ENCODE data around the gene SOX6. TPM values are rescaled to one million over a fixed set of nuclear protein-coding genes. Genes with fewer than 3 reads are reported as not detected.
"Not testable (repeated sequence)": the region's sequence is repeated elsewhere in the genome, so short reads cannot be mapped to it uniquely, and the experiment has no call there.

The SOX6 gene
- 0.45 TPM for polyA plus RNA-seq (2013, experiment 1 of 2)
- polyA plus RNA-seq (2013, experiment 2 of 2) = 0.76 TPM

DNA sequence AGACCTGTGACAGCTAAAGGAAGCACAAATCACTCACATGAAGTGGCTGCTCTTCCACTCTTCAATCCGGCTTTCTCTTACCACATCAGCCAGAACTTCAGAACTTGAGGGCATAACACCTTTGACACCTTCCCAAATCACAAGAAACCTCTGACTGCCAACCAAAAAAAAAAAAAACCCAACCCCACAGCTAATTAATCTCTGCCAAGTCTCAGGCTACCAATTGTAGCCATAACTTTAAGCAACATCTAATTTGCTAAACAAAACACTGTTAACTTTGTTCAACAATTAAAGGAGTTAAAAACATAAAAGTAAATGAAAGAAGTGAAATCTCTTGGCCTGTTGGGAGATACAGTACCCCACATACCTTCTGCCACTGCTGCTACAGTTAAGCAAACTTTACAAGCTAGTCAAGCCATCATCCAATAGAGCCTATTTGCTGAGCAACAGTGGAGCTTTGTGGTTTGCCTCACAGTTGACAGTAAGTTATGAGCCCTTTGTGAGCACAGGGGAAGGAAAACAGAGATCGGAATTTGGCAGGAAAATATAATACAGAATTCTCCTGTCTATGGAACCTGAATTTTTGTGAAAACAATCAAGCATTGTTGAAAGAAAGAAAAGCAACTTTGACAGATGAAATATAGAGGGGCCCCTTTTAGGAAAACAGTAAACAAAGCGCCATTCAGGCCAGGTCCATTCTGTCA is at the start of gene SOX6:
Gene SOX6, minus strand, starts transcription at position 490 of the 704 bp plus-strand sequence. CDS start 15,298 bp downstream, outside the sequence.
- no peak within 1 kb of the TSS for H3K4me3 ChIP-seq (ENCODE audit: low read length)
- H3K27me3 ChIP-seq (ENCODE audit: insufficient read depth, low read length) = no peaks in the 10 kb centered on the region
- no peaks in the 10 kb centered on the region for H3K9me3 ChIP-seq (ENCODE audit: insufficient read depth, low read depth, low read length)
- WGBS = 84% methylated on average over 3 of the region's 3 CpGs
- peaks cover 13% of the 10 kb centered on the region; the same call in 1 of the 2 replicates for H3K4me1 ChIP-seq (ENCODE audit: insufficient read depth, low read length)
- H3K9ac ChIP-seq (ENCODE audit: low read depth, low read length) = no peak within 1 kb of the TSS
- H3K36me3 ChIP-seq (ENCODE audit: insufficient read depth, low read length) = no peaks in the 10 kb centered on the region
- no peak within 1 kb of the TSS for H3K27ac ChIP-seq (ENCODE audit: low read depth, low read length)

DNA sequence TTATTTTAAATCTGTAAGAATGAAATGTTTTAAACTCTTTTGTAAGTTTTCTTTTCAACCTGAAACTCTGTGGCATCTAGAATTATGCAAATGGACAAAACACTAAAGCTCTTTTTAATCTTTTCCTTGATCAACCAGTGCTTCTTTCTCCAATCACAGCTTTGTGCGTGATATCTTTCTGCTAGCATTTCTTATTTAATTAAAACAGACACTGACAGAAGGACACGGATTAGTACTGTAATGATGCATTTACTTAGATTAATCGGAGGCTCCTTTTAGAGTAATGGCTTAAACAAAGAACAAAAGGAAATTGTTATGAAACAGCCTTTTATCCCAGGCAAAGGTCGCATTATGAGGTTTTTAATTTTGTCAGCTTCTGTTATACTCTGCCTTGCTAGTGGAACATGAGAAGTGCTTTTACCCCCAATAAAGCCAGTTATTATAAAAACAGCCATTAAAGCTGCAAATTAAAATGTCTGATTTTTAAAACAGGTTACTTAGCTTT is 48.5 kb upstream of the SOX6 start:
- H3K4me1 ChIP-seq (ENCODE audit: insufficient read depth, low read length) = peaks cover 40% of the 10 kb centered on the region; the same call in 1 of the 2 replicates
- peaks cover 100% of the 10 kb centered on the region for H3K27me3 ChIP-seq (ENCODE audit: insufficient read depth, low read length)
- H3K27ac ChIP-seq (ENCODE audit: low read depth, low read length) = no peak overlapping the region

DNA sequence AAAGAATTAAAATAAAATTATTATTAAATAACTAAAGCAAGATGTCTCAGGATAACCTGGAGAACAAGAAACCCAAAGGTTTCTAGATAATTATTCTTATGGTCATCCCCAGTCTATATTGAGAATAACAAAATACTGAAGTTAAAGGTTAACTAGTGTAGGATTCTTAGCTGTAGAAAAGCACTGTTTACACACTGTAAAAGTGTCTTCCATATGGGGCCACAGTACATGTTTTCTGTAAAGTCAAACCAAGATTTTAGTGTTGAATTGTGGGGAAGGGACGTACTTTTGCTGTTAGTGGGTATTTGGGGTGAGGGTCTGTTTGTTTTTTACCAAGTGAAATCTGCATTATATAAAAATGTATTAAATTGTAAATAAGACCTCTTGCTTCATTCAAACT is 47.5 kb upstream of the SOX6 start:
- H3K9me3 ChIP-seq (ENCODE audit: insufficient read depth, low read depth, low read length) = no peaks in the 10 kb centered on the region
- no peak overlapping the region for H3K27ac ChIP-seq (ENCODE audit: low read depth, low read length)
- H3K9ac ChIP-seq (ENCODE audit: low read depth, low read length) = no peak overlapping the region
- H3K36me3 ChIP-seq (ENCODE audit: insufficient read depth, low read length) = no peaks in the 10 kb centered on the region
- H3K27me3 ChIP-seq (ENCODE audit: insufficient read depth, low read length) = peaks cover 100% of the 10 kb centered on the region
- no peak overlapping the region for H3K4me3 ChIP-seq (ENCODE audit: low read length)
- WGBS = 43% methylated on average over 1 of the region's 1 CpG
- peaks cover 40% of the 10 kb centered on the region; the same call in 1 of the 2 replicates for H3K4me1 ChIP-seq (ENCODE audit: insufficient read depth, low read length)

More for the DNA sequence above, 48.5 kb upstream of the SOX6 start:
- no peak overlapping the region for H3K9ac ChIP-seq (ENCODE audit: low read depth, low read length)
- H3K36me3 ChIP-seq (ENCODE audit: insufficient read depth, low read length) = no peaks in the 10 kb centered on the region
- no peaks in the 10 kb centered on the region for H3K9me3 ChIP-seq (ENCODE audit: insufficient read depth, low read depth, low read length)
- no peak overlapping the region for H3K4me3 ChIP-seq (ENCODE audit: low read length)
- WGBS = 69% methylated on average over 4 of the region's 4 CpGs

DNA sequence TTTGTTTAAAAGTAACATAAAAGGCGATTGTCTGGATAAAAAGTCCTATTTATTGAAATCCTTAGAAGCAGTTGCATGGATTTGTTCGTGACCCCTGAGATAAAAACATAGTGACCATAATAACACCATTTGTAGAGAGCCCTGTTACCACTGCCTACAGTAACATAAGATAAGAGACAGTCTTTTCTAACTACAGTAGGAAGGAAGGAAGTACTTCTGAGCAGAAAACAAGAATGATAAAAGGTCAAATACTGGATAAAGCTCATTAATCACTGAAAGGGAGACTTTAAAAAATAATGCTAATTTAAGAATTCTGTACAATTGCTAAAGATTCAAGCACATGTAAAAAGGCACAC is 47.1 kb upstream of the SOX6 start:
- H3K27me3 ChIP-seq (ENCODE audit: insufficient read depth, low read length) = peaks cover 100% of the 10 kb centered on the region

DNA sequence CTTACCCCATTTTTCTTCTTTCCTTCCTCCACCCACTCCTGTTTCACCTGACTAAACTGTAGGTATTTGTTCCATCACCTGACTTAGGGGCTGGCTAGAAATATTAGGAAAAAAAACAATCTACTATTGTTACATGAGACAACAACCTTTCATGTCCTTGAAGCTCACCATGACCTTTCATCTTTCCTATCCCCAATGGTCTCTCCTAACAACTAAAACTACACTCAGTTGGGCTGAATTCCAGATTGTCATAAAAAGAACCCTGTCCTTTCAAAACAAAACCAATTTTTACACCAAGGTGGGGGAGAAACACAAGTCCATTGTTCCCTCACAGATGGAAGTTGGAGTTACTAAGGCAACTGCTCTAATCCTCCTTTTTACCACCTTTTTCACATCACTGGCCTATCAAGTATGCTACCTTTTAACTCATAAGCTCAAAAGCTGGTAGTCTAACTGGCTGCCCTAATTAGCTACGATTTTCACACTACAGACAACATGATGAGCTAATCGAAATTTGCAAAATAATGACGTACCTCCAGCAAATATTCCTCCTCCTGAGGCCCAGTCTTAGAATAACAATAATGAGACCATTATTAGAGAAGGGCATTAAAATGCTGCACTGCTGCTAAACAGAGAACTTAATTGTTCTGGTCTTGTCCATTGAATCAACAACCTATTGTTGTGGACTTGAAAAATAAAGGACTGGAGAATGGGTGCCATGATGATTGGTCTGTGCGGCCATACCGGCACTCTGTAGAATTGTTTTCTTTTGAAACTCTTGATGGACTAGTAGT is 46.5 kb upstream of the SOX6 start:
- peak overlapping the region; percentile 3; the same call in 1 of the 2 replicates for H3K27ac ChIP-seq (ENCODE audit: low read depth, low read length)
- peaks cover 40% of the 10 kb centered on the region; the same call in 1 of the 2 replicates for H3K4me1 ChIP-seq (ENCODE audit: insufficient read depth, low read length)
- H3K4me3 ChIP-seq (ENCODE audit: low read length) = no peak overlapping the region
- no peak overlapping the region for H3K9ac ChIP-seq (ENCODE audit: low read depth, low read length)
- 6% methylated on average over 5 of the region's 5 CpGs for WGBS
- no peaks in the 10 kb centered on the region for H3K36me3 ChIP-seq (ENCODE audit: insufficient read depth, low read length)
- H3K27me3 ChIP-seq (ENCODE audit: insufficient read depth, low read length) = peaks cover 100% of the 10 kb centered on the region
- H3K9me3 ChIP-seq (ENCODE audit: insufficient read depth, low read depth, low read length) = no peaks in the 10 kb centered on the region

More for the DNA sequence above, 47.1 kb upstream of the SOX6 start:
- no peaks in the 10 kb centered on the region for H3K9me3 ChIP-seq (ENCODE audit: insufficient read depth, low read depth, low read length)
- H3K36me3 ChIP-seq (ENCODE audit: insufficient read depth, low read length) = no peaks in the 10 kb centered on the region
- WGBS = 26% methylated on average over 2 of the region's 2 CpGs
- H3K4me1 ChIP-seq (ENCODE audit: insufficient read depth, low read length) = peaks cover 40% of the 10 kb centered on the region; the same call in 1 of the 2 replicates
- peak overlapping the region; percentile 3; the same call in 1 of the 2 replicates for H3K27ac ChIP-seq (ENCODE audit: low read depth, low read length)
- H3K4me3 ChIP-seq (ENCODE audit: low read length) = no peak overlapping the region
- H3K9ac ChIP-seq (ENCODE audit: low read depth, low read length) = no peak overlapping the region

DNA sequence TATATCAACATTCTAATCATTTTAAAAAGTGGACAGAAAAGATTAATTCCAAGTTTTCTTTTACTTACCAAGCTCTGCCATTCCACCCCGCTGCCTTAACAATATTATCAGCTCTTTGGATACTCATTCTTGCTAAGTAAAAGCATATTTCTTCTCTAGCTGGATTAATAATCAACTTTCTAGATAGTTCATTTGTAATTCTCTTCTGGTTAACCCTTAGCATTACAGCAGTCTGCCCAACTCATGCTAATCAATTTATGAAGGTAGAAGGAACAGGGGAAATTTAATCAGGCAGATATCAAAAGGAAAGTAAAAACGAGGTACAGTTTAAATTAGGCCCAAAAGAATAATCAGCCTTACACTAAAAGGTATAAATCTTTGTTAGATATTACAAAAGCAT is 41.0 kb upstream of the SOX6 start:
- Histone ChIP-seq H3K27me3 (ENCODE audit: insufficient read depth, low read length) (peaks cover 100% of the 10 kb centered on the region), H3K36me3 (ENCODE audit: insufficient read depth, low read length) (no peaks in the 10 kb centered on the region), H3K27ac (ENCODE audit: low read depth, low read length) (no peak overlapping the region), H3K4me1 (ENCODE audit: insufficient read depth, low read length) (peaks cover 2% of the 10 kb centered on the region; the same call in 1 of the 2 replicates), H3K9me3 (ENCODE audit: insufficient read depth, low read depth, low read length) (no peaks in the 10 kb centered on the region), H3K9ac (ENCODE audit: low read depth, low read length) (no peak overlapping the region), H3K4me3 (ENCODE audit: low read length) (no peak overlapping the region)
- 71% methylated on average over 2 of the region's 2 CpGs for WGBS

DNA sequence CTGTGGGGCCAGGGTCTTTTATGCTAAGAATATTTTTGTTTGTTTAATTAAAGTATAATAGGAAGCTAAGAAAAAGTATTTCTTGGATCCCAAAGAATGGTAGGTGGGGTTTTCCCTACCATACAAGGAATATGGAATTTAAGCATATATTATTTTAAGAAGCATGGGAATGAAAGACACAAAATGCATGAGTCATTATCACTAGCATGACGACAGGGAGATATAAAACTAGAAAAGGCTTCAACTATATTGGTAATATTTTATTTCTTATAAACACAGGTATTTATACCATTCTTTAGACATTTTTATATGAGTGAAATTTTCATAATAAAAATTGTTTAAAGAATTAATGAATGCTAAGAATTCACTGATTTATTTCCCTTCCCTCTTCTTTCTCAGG is 39.3 kb upstream of the SOX6 start:
- H3K27me3 ChIP-seq (ENCODE audit: insufficient read depth, low read length) = peaks cover 85% of the 10 kb centered on the region
- no peaks in the 10 kb centered on the region for H3K36me3 ChIP-seq (ENCODE audit: insufficient read depth, low read length)
- no peaks in the 10 kb centered on the region for H3K9me3 ChIP-seq (ENCODE audit: insufficient read depth, low read depth, low read length)
- no peaks in the 10 kb centered on the region for H3K4me1 ChIP-seq (ENCODE audit: insufficient read depth, low read length)
- no peak overlapping the region for H3K27ac ChIP-seq (ENCODE audit: low read depth, low read length)
- no CpG with 5 or more reads among the region's 1 CpG for WGBS
- H3K9ac ChIP-seq (ENCODE audit: low read depth, low read length) = no peak overlapping the region
- H3K4me3 ChIP-seq (ENCODE audit: low read length) = no peak overlapping the region

DNA sequence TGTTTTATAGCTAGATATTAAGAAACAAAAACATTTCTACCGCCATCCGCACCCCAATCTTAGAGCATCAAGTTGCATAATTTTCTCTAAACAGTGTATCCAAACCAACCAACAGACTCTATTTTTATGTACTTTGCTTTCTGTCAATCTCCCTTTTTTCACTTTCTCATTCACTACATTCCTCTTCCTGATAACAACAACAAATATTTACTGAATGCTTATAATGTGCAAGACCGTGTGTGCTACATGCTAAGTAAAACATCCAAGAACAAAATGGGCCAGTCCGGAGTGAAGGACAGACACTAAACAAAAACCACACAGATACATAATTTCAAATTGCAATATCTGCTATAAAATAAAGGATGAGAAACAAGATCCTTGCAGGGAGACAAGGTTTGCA is 38.6 kb upstream of the SOX6 start:
- peaks cover 82% of the 10 kb centered on the region for H3K27me3 ChIP-seq (ENCODE audit: insufficient read depth, low read length)
- no peaks in the 10 kb centered on the region for H3K4me1 ChIP-seq (ENCODE audit: insufficient read depth, low read length)
- no peaks in the 10 kb centered on the region for H3K36me3 ChIP-seq (ENCODE audit: insufficient read depth, low read length)
- H3K9ac ChIP-seq (ENCODE audit: low read depth, low read length) = no peak overlapping the region
- H3K4me3 ChIP-seq (ENCODE audit: low read length) = no peak overlapping the region
- no peak overlapping the region for H3K27ac ChIP-seq (ENCODE audit: low read depth, low read length)
- 90% methylated on average over 4 of the region's 4 CpGs for WGBS
- H3K9me3 ChIP-seq (ENCODE audit: insufficient read depth, low read depth, low read length) = no peaks in the 10 kb centered on the region

DNA sequence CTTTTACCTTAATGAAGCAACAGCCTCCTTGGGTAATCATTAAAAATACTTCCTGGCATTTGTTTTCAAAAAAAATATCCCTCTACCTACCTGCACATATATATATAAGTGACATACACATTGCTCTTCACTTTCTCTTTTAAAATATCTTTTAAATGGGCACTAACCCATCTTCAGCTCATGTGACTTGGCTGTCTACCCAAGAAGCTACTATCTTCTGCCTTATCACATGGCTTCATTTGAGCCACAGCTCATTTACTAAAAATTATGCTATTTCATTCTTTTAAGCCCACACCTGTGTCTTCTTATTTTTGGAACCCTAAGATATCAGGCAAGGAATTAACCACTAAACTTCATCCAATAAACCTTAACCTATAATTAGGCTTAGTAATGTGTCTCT is 37.0 kb upstream of the SOX6 start:
- Histone ChIP-seq H3K9ac (ENCODE audit: low read depth, low read length) (no peak overlapping the region), H3K9me3 (ENCODE audit: insufficient read depth, low read depth, low read length) (no peaks in the 10 kb centered on the region), H3K36me3 (ENCODE audit: insufficient read depth, low read length) (no peaks in the 10 kb centered on the region), H3K27me3 (ENCODE audit: insufficient read depth, low read length) (peaks cover 67% of the 10 kb centered on the region), H3K4me3 (ENCODE audit: low read length) (no peak overlapping the region), H3K4me1 (ENCODE audit: insufficient read depth, low read length) (no peaks in the 10 kb centered on the region), H3K27ac (ENCODE audit: low read depth, low read length) (no peak overlapping the region)

DNA sequence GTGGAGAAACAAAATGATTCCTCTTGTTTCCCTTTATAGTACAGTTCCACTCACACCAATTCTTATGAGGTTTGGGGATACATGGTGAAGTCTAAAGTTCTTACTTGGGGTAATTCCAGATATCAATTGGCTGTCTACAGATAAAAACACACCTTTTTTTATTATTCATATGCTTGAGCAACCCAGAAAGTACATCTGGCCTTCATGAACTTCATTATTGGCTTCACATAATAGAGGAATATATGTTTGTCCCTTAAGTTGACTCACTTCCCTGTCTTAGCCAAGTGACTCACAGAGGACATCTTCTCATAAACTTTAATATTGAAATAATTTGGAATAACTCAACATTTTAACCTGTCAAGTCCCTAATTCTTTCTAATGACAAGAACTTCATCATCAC is 36.3 kb upstream of the SOX6 start:
- Histone ChIP-seq H3K4me1 (ENCODE audit: insufficient read depth, low read length) (no peaks in the 10 kb centered on the region), H3K27ac (ENCODE audit: low read depth, low read length) (no peak overlapping the region), H3K4me3 (ENCODE audit: low read length) (no peak overlapping the region), H3K36me3 (ENCODE audit: insufficient read depth, low read length) (no peaks in the 10 kb centered on the region), H3K27me3 (ENCODE audit: insufficient read depth, low read length) (peaks cover 60% of the 10 kb centered on the region), H3K9ac (ENCODE audit: low read depth, low read length) (no peak overlapping the region), H3K9me3 (ENCODE audit: insufficient read depth, low read depth, low read length) (no peaks in the 10 kb centered on the region)

DNA sequence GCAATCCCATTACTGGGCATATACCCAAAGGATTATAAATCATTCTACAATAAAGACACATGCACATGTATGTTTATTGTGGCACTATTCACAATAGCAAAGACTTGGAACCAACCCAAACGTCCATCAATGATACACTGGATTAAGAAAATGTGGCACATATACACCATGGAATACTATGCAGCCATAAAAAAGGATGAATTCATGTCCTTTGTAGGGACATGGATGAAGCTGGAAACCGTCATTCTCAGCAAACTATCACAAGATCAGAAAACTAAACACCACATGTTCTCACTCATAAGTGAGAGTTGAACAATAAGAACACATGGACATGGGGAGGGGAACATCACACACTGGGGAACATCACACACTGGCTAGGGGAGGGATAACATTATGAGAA is 34.5 kb upstream of the SOX6 start:
- no CpG with 5 or more reads among the region's 2 CpGs for WGBS
- not testable (repeated sequence) for H3K9ac ChIP-seq (ENCODE audit: low read depth, low read length); H3K4me3 ChIP-seq (ENCODE audit: low read length); H3K27ac ChIP-seq (ENCODE audit: low read depth, low read length); H3K4me1 ChIP-seq (ENCODE audit: insufficient read depth, low read length); H3K36me3 ChIP-seq (ENCODE audit: insufficient read depth, low read length); H3K9me3 ChIP-seq (ENCODE audit: insufficient read depth, low read depth, low read length)
- peaks cover 42% of the 10 kb centered on the region for H3K27me3 ChIP-seq (ENCODE audit: insufficient read depth, low read length)

Measured in HUES64 (cell line).